HG02798 (cell line): ENCODE measurements around the gene SMC3.
"Not testable (repeated sequence)": the region's sequence is repeated elsewhere in the genome, so short reads cannot be mapped to it uniquely, and the experiment has no call there.

Experiments
- ATAC-seq: cut with Tn5 transposase; IDR thresholded peaks from one replicate; pipeline ENCODE4 v1.9.1; 2021; ENCODE audit warnings: mild to moderate bottlenecking; ENCODE audit not compliant: unreplicated experiment, poor library complexity

The SMC3 gene

DNA sequence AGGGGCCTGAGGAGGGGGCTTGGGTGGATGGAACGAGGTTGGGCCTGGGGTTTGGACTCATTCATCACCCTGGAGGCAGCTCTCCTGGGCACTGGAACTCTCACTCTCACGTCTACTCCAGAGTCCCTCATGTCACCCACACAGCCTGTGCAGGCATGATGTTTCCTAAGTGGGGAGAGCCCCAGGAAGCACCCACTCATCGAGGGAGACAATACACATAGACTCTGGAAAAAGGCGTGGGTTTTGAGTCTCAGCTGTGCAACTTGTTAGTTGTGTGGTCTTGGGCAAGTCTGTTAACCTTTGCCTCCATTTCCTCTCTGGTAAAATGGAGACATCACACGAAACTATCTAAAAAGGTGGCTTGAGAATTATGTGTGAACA lies 50.7 kb downstream of the SMC3 start:
- ATAC-seq: no peak

DNA sequence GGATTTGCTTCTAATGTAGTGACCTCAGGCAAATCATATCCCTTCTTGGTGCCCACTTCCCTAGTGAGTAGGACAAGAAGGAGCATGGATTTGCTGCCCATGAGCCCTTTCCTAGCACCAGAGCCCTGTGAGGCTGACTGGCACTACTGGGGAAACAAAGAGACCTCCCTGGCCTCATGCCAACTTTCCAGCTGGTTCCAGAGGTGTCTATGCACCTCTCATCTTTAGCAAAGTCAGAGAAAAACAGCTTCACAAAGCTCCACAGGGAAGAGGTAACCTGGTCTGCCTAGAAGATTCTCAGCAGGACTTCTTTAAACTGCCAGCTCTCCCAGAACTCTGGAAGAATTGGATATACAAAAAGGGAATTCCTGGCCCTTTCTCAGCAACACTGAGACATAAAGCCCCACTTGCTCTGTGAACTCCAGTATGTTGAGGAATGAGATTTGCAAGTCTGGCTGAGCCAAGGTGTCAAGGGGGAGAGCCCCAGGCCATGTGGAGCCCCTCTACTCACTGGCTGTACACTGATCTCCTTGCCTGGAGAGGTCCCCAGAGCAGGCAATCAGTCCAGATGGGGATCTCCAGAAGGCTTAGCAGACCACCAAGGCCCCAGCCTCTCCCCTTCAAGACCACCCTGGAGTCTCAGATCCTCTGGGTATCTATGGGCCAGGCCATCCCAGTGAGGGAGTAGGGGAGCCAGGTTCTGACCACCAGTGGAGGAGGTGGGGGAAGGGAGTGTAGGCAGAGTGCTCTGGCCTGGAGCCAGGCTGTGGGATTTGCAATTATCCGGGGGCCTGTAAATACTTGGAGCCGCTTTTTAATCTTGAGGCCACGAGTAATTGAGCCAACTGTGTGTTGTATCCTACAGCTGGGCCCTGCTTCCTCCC lies 52.3 kb downstream of the SMC3 start:
- ATAC-seq: no peak

GRCh38 chr10:110620398-110620719 lies 52.9 kb downstream of the SMC3 start:
- ATAC-seq: no peak

GRCh38 chr10:110623316-110623715 lies 55.8 kb downstream of the SMC3 start:
- ATAC-seq: not testable (repeated sequence)

- ATAC-seq: no peak
These were observed 57.9 kb downstream of the SMC3 start for GRCh38 chr10:110625356-110625894.

- no peak for ATAC-seq
These were observed 58.7 kb downstream of the SMC3 start for GRCh38 chr10:110625951-110626855.

DNA sequence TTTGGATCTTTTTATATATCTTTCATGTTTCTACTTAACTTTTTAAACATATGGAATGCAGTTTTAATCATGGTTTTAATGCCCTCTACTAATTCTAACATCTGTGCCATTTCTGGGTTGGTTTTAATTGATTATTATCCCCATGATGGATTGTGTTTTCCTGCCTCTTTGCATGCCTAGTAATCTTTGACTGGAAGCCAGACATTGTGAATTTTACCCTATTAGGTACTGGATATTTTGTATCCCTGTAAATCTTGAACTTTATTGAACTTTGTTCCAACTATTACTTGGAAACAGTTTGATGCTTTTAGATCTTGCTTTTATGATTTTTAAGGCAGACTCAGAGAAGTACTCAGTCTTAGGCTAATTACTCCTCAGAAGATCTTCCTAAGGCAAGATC lies 60.7 kb downstream of the SMC3 start:
- no peak for ATAC-seq

DNA sequence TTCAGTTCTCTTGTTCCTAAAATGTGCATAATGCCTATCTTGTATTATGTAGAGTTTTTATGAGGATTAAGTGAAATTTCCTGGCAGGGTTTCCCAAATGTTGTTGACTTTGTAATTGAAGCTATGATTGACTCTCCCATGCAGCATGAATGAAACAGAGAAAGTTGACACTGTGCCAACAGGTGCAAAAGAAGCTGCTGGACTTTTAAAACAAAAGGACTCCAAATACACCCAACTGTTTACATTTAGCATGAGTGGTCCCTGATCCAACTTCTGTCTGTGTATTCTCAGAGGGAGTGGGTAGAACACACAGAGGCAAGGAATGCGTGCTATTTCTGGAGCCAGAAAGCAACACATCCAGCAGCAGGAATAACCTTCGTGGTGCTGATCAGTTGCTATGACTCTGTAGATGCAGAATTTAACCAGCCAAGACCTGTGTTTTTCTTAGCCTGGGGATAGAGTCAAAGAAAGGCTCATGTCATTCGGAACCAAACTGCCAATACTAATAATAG lies 62.2 kb downstream of the SMC3 start:
- ATAC-seq: no peak

DNA sequence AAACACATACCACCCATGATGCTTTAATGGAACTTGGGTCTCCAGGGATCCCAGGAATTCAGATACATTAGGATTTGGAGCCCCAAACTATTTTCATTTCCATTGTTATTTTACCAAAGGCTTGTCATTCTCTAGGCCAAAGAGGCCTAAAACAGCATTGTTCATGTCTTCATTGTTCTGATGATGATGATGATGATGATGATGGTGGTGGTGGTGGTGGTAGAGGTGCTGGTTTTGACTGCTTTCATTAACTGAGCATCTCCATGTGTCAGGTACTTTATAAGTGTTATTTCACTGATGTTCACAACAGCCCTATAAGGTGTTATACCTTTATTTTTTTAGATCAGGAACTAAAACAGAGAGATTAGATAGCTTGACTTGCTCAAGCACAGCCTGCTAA lies 64.4 kb downstream of the SMC3 start:
- no peak for ATAC-seq

- ATAC-seq: no peak
These were observed 65.2 kb downstream of the SMC3 start for GRCh38 chr10:110632591-110633215.

GRCh38 chr10:110634527-110635209 lies 67.2 kb downstream of the SMC3 start:
- no peak for ATAC-seq

GRCh38 chr10:110636572-110636931 lies 69.1 kb downstream of the SMC3 start:
- ATAC-seq: no peak

DNA sequence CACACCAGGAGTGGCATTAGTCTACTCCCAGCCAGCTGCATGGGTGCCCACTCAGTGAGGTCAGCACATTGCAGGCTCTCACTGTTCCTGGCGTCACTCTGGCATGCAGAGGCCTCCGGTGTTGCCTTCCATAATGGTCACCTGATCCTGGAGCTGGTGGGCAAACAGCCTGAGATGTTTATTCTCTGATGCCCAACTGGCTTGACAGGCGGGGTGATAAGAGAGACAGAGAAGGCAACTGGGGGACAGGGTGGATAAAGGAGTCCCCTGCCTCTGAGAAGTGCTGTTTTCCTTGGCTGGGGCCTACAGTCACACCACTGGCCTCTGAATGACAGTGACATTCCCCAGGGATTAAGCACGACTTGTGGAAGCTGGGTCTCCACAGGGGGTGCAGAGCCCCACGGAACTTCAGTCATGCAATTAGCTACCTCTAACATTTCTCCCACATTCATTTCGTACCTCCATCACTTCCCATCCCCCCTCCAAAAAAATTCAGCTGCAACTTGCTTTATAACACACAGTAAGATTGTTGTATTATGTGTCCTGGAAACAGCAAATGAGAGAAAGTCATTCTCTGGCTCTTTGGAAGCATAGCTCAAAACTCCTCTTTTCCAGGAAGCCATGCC lies 69.5 kb downstream of the SMC3 start:
- no peak for ATAC-seq

- ATAC-seq: no peak
These were observed 70.1 kb downstream of the SMC3 start for GRCh38 chr10:110637558-110638053.

DNA sequence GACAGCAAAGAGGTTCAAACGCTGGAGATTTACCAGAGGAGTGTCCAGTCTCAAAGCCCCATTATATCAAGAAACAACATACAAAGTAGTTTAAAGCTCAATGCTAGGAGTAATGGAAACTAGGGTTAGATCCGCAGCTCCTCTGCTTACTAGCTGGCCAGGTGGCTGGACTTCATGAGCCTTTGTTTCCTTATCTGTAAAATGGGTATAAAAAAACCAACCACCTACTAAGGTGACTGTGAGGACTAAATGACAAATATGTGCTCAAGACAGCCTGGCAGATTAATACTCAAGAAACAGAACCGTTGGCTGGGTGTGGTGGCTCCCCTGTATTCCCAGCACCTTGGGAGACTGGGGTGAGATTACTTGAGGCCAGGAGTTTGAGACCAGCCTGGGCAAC lies 70.8 kb downstream of the SMC3 start:
- no peak for ATAC-seq

- ATAC-seq: not testable (repeated sequence)
These were observed 71.6 kb downstream of the SMC3 start for GRCh38 chr10:110639046-110639445.

GRCh38 chr10:110639858-110640257 lies 72.4 kb downstream of the SMC3 start:
- ATAC-seq: not testable (repeated sequence)

DNA sequence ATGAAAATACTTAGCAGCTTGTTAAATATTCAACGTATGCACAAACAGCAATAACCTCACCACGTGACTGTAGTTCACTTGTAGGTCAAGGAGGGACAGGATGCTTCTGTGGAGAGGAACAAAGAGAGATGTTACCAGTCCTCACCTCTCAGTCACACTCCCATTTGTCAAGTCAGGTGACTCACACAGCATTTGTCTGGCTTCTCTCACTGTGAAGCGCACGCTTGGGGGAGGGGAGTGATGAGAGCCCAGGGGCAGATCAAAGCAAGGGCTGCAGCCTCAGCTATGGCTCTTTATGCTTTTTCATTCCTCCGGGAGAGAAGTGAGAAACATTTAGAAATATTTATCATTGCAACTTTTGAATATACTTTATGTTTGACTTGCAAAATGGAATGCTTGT lies 73.8 kb downstream of the SMC3 start:
- ATAC-seq: no peak
